Panc1 (cell line): ENCODE measurements around the gene SUFU. TPM values are rescaled to one million over a fixed set of nuclear protein-coding genes. Genes with fewer than 3 reads are reported as not detected.

Experiments
- ATAC-seq: fragments of 200-7000 bp; cut with Tn5 transposase; 2 replicates; pipeline ENCODE4 v1.9.1; 2020; ENCODE audit warnings: mild to moderate bottlenecking, moderate library complexity
- BruUV-seq: library from RNA; stranded (reverse); fragments of 400-500 nt; replicated peaks from 2 replicates; lab custom pipeline; 2021; lab: Mats Ljungman, UMichigan
- CTCF ChIA-PET: fragments of 300-600 bp; sonication (Branson Sonifier 250); formaldehyde crosslinking; loops from one replicate; lab custom pipeline; 2022; ENCODE audit warnings: antibody characterized with exemption; lab: Charles Lee
- POLR2A ChIA-PET: fragments of 300-600 bp; sonication (Branson Sonifier 250); formaldehyde crosslinking; loops from one replicate; lab custom pipeline; 2022; ENCODE audit warnings: antibody characterized with exemption; lab: Charles Lee
- DNase-seq: peaks from one replicate; pipeline ENCODE4 v3.0.0-alpha.2; 2010; ENCODE audit warnings: low read depth, low spot score
- H3K27ac ChIP-seq: 2 replicates; pipeline ENCODE4 v1.5.1; 2011; ENCODE audit warnings: mild to moderate bottlenecking, low read length, inconsistent platforms
- H3K27me3 ChIP-seq: fragments of 200-500 bp; sonication (Bioruptor generic); 2 replicates; pipeline ENCODE4 v1.6.0; 2014; ENCODE audit warnings: low read length, inconsistent platforms; ENCODE audit not compliant: control insufficient read depth, insufficient read depth
- H3K36me3 ChIP-seq: fragments of 200-500 bp; sonication (Bioruptor generic); 2 replicates; pipeline ENCODE4 v1.5.1; 2014; ENCODE audit warnings: inconsistent platforms, mild to moderate bottlenecking, low read length, moderate library complexity; ENCODE audit not compliant: control insufficient read depth, insufficient read depth
- H3K4me1 ChIP-seq: 2 replicates; pipeline ENCODE4 v1.5.1; 2011; ENCODE audit warnings: inconsistent platforms, mild to moderate bottlenecking, low read length, moderate library complexity; ENCODE audit not compliant: control insufficient read depth, insufficient read depth
- H3K4me3 ChIP-seq, 2 experiments: 2 replicates each; pipeline ENCODE4 v1.5.1; 2011 to 2012; ENCODE audit warnings: low read depth in 2 of 2, low read length in 2 of 2, mild to moderate bottlenecking in 2 of 2, inconsistent platforms in 1 of 2, moderate library complexity in 1 of 2
- H3K9me3 ChIP-seq: fragments of 200-500 bp; sonication (Bioruptor generic); 2 replicates; pipeline ENCODE4 v1.5.1; 2014; ENCODE audit warnings: low read depth, mild to moderate bottlenecking, inconsistent platforms, low read length, moderate library complexity; ENCODE audit not compliant: control insufficient read depth, insufficient read depth
- POLR2AphosphoS5 ChIP-seq: IDR thresholded peaks from 2 replicates; pipeline ENCODE4 v1.6.1; 2012; ENCODE audit warnings: mild to moderate bottlenecking, low read depth, low read length, moderate library complexity
- SIN3A ChIP-seq: IDR thresholded peaks from 2 replicates; pipeline ENCODE4 v1.6.1; 2012; ENCODE audit warnings: low read depth, mild to moderate bottlenecking, low read length, moderate library complexity, borderline replicate concordance; ENCODE audit not compliant: insufficient read depth
- TCF7L2 ChIP-seq: IDR thresholded peaks from 2 replicates; pipeline ENCODE4 v1.6.1; 2011; ENCODE audit warnings: mild to moderate bottlenecking, low read depth, low read length, inconsistent platforms
- in situ Hi-C: cut with HindIII; loops from 2 replicates; pipeline ENCODE4 v1.10.0; 2016; ENCODE audit warnings: low sequenced_read_pairs, low pct_unique_long_range_greater_than_20kb
- intact Hi-C: fragments of 100-400 bp; cut with micrococcal nuclease; formaldehyde crosslinking; loops from one replicate; pipeline ENCODE4 v1.10.0; 2022; ENCODE audit not compliant: unreplicated experiment
- total RNA-seq: library from RNA; stranded (reverse); gene quantifications from one replicate; pipeline ENCODE4 v1.2.1, GENCODE V29; 2021; ENCODE audit not compliant: unreplicated experiment
- TF ChIP-seq, protein P1 (sequence below): fragments of 450-650 bp; IDR thresholded peaks from 2 replicates; pipeline ENCODE4 v1.5.1; 2017; ENCODE audit warnings: mild to moderate bottlenecking
- TF ChIP-seq, protein P2 (sequence below), 2 experiments: IDR thresholded peaks; 2 replicates each; pipeline ENCODE4 v1.6.1; 2011 to 2012; ENCODE audit warnings: low read depth in 2 of 2, control low read depth in 1 of 2, low read length in 1 of 2, mild to moderate bottlenecking in 1 of 2, moderate library complexity in 1 of 2; ENCODE audit not compliant: insufficient read depth in 1 of 2

SUFU gene
- total RNA-seq, 1 experiment from 2014 or later: 9.5 TPM

DNA sequence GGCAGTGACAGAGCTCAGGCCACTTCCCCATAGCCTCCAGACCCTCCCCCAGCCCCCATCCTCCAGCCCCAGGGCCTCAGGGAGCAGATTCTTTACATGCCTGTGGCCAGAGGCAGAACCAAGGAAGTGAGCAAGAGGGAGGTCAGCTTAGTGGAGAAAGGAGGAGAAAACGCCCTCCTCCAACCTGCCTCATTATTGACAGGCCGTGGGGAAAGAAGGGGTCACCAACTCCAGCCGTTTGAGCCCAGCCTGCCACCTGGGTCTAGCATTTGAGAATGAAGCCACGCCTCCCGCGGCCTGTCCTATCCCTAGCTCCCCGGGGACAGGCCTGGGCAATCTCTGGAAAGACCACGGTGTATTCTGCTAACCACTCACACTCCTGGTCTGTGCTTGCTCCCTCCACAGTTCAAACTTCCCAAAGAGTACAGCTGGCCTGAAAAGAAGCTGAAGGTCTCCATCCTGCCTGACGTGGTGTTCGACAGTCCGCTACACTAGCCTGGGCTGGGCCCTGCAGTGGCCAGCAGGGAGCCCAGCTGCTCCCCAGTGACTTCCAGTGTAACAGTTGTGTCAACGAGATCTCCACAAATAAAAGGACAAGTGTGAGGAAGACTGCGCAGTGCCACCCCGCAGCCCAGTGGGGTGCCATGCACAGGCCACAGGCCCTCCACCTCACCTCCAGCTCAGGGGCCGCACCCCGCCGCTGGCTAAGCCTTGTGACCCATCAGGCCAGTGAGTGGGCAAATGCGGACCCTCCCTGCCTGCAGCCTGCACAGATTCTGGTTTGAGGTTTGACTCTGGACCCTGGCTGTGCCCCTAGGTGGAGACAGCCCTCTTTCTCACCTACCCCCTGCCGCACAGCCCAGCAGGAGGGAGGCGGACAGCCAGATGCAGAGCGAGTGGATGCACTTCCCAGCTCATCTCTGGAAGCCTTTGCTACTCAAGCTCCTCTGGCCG is 126.2 kb downstream of the SUFU start:
- ATAC-seq (peak; percentile 75), DNase-seq (no peak)
- Histone ChIP-seq H3K27me3 (no peaks in the 10 kb centered on the region), H3K4me3 (no peak overlapping the region), H3K27ac (peak overlapping the region; percentile 30), H3K4me1 (peaks cover 36% of the 10 kb centered on the region), H3K9me3 (no peaks in the 10 kb centered on the region), H3K36me3 (no peaks in the 10 kb centered on the region)
- ChIA-PET CTCF (no interaction called here), POLR2A (interaction anchor here (0.5 kb wide), 1 partner anchor 83 kb away, joined by 6 read pairs; no protein-coding TSS in a partner anchor)
- TF ChIP-seq, protein P1, sequence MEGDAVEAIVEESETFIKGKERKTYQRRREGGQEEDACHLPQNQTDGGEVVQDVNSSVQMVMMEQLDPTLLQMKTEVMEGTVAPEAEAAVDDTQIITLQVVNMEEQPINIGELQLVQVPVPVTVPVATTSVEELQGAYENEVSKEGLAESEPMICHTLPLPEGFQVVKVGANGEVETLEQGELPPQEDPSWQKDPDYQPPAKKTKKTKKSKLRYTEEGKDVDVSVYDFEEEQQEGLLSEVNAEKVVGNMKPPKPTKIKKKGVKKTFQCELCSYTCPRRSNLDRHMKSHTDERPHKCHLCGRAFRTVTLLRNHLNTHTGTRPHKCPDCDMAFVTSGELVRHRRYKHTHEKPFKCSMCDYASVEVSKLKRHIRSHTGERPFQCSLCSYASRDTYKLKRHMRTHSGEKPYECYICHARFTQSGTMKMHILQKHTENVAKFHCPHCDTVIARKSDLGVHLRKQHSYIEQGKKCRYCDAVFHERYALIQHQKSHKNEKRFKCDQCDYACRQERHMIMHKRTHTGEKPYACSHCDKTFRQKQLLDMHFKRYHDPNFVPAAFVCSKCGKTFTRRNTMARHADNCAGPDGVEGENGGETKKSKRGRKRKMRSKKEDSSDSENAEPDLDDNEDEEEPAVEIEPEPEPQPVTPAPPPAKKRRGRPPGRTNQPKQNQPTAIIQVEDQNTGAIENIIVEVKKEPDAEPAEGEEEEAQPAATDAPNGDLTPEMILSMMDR: no peak
- TF ChIP-seq, protein P2, sequence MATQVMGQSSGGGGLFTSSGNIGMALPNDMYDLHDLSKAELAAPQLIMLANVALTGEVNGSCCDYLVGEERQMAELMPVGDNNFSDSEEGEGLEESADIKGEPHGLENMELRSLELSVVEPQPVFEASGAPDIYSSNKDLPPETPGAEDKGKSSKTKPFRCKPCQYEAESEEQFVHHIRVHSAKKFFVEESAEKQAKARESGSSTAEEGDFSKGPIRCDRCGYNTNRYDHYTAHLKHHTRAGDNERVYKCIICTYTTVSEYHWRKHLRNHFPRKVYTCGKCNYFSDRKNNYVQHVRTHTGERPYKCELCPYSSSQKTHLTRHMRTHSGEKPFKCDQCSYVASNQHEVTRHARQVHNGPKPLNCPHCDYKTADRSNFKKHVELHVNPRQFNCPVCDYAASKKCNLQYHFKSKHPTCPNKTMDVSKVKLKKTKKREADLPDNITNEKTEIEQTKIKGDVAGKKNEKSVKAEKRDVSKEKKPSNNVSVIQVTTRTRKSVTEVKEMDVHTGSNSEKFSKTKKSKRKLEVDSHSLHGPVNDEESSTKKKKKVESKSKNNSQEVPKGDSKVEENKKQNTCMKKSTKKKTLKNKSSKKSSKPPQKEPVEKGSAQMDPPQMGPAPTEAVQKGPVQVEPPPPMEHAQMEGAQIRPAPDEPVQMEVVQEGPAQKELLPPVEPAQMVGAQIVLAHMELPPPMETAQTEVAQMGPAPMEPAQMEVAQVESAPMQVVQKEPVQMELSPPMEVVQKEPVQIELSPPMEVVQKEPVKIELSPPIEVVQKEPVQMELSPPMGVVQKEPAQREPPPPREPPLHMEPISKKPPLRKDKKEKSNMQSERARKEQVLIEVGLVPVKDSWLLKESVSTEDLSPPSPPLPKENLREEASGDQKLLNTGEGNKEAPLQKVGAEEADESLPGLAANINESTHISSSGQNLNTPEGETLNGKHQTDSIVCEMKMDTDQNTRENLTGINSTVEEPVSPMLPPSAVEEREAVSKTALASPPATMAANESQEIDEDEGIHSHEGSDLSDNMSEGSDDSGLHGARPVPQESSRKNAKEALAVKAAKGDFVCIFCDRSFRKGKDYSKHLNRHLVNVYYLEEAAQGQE (IDR thresholded peaks at IDR 0.05; ENCODE audit: insufficient read depth in 1 of 2, low read depth in 2 of 2, low read length in 1 of 2): no peak
- TF ChIP-seq SIN3A (no peak), TCF7L2 (no peak), POLR2AphosphoS5 (no peak)
- in situ Hi-C loops (no loop called here), intact Hi-C loops (no loop called here)
- no TSS peak for BruUV-seq

DNA sequence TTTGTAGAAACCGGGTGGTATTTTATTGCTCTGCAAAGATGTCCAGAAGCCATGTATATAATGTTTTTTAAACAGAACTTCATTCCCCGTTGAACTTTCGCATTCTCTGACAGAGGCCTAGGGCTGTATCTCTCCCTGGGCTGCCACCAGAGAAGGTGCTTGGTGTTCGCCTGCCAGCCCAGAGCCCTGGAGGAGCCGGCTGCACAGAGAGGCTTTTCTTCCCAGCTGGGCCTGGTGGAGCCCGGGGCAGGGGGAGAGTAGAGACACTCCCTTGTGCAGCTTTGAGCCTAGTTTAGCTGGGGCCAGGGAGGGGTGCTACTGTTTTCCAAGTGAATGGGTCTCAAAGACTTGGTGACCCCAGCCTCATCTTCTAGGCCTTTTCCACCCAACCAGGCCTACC is 126.9 kb downstream of the SUFU start:
- no peak for ATAC-seq
- BruUV-seq: no TSS peak
- Histone ChIP-seq H3K36me3 (no peaks in the 10 kb centered on the region), H3K9me3 (no peaks in the 10 kb centered on the region), H3K4me1 (peaks cover 36% of the 10 kb centered on the region), H3K4me3 (no peak overlapping the region), H3K27ac (no peak overlapping the region), H3K27me3 (no peaks in the 10 kb centered on the region)
- intact Hi-C loops (no loop called here), in situ Hi-C loops (no loop called here)
- POLR2A ChIA-PET: no interaction called here
- CTCF ChIA-PET: no interaction called here
- TF ChIP-seq, protein P1: no peak
- no peak for DNase-seq
